A549 (cell line): ENCODE data around the gene RASA2.

Experiments used
- USF2 ChIP-seq: fragments of 450-650 bp; IDR thresholded peaks from 2 replicates; pipeline ENCODE4 v1.6.1; 2014; ENCODE audit warnings: antibody characterized with exemption
- TF ChIP-seq, protein P1 (sequence below): fragments of 200-600 bp; sonication (generic); IDR thresholded peaks from 2 replicates; pipeline ENCODE4 v1.6.1; 2016; ENCODE audit warnings: antibody characterized with exemption, mild to moderate bottlenecking, moderate library complexity
- TF ChIP-seq, protein P2 (sequence below): fragments of >200 bp; sonication (Bioruptor Twin); formaldehyde crosslinking; IDR thresholded peaks from 3 replicates; pipeline ENCODE4 v1.5.1; 2016

- TF ChIP-seq, protein P1, sequence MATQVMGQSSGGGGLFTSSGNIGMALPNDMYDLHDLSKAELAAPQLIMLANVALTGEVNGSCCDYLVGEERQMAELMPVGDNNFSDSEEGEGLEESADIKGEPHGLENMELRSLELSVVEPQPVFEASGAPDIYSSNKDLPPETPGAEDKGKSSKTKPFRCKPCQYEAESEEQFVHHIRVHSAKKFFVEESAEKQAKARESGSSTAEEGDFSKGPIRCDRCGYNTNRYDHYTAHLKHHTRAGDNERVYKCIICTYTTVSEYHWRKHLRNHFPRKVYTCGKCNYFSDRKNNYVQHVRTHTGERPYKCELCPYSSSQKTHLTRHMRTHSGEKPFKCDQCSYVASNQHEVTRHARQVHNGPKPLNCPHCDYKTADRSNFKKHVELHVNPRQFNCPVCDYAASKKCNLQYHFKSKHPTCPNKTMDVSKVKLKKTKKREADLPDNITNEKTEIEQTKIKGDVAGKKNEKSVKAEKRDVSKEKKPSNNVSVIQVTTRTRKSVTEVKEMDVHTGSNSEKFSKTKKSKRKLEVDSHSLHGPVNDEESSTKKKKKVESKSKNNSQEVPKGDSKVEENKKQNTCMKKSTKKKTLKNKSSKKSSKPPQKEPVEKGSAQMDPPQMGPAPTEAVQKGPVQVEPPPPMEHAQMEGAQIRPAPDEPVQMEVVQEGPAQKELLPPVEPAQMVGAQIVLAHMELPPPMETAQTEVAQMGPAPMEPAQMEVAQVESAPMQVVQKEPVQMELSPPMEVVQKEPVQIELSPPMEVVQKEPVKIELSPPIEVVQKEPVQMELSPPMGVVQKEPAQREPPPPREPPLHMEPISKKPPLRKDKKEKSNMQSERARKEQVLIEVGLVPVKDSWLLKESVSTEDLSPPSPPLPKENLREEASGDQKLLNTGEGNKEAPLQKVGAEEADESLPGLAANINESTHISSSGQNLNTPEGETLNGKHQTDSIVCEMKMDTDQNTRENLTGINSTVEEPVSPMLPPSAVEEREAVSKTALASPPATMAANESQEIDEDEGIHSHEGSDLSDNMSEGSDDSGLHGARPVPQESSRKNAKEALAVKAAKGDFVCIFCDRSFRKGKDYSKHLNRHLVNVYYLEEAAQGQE = no peak
- no peak for TF ChIP-seq USF2
- TF ChIP-seq, protein P2, sequence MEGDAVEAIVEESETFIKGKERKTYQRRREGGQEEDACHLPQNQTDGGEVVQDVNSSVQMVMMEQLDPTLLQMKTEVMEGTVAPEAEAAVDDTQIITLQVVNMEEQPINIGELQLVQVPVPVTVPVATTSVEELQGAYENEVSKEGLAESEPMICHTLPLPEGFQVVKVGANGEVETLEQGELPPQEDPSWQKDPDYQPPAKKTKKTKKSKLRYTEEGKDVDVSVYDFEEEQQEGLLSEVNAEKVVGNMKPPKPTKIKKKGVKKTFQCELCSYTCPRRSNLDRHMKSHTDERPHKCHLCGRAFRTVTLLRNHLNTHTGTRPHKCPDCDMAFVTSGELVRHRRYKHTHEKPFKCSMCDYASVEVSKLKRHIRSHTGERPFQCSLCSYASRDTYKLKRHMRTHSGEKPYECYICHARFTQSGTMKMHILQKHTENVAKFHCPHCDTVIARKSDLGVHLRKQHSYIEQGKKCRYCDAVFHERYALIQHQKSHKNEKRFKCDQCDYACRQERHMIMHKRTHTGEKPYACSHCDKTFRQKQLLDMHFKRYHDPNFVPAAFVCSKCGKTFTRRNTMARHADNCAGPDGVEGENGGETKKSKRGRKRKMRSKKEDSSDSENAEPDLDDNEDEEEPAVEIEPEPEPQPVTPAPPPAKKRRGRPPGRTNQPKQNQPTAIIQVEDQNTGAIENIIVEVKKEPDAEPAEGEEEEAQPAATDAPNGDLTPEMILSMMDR = no peak
These were observed 38.2 kb downstream of the RASA2 start for GRCh38 chr3:141524988-141525387.
